GM18861 (cell line): ENCODE measurements around the gene DCC.

ENCODE experiments used
- ATAC-seq: cut with Tn5 transposase; IDR thresholded peaks from one replicate; pipeline ENCODE4 v1.9.1; 2021; ENCODE audit not compliant: unreplicated experiment

DCC gene

GRCh38 chr18:53004798-53005197 lies 664.8 kb downstream of the DCC start:
- no peak for ATAC-seq

DNA sequence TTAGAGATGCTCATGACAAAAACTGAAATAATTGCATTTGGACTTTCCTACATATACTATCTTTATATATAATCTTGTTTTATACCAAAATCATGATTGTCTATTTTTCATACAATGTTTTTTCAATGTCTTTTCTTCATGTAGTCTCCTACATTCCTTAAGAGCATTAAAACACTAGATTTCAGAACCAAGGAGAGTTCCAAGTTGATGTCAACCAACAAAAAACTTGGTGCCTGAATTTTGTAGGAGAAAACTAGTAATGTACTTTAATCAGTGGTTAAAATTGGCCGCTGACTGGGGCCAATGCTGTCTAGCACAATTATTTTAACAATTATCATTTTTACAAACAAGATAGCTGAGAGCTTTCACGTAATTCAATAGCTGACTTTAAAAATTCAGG lies 678.8 kb downstream of the DCC start:
- ATAC-seq, result no peak

DNA sequence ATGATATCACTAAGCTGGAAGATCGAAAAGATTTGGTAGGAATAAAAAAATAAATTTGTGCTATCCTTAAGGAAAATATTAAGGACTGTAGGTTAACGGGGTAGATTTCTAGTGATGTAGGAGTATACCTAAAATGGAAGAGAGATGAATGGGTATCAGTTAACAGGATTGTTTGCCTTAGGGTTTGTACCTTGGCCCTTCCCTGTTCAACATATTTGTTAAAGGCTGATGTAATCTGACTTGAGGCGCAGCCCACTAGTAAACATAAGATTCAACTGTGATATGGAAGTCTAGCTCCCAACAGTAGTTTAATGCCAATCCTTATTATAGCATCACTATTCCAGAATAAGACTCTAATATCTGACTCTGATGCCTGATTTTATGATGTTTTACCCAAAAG lies 685.2 kb downstream of the DCC start:
- ATAC-seq, result no peak

- no peak for ATAC-seq
Observed at GRCh38 chr18:53028565-53028964, 688.6 kb downstream of the DCC start.

- ATAC-seq, result no peak
Observed at GRCh38 chr18:53033128-53033527, 693.1 kb downstream of the DCC start.

- no peak for ATAC-seq
Observed at GRCh38 chr18:53038608-53039007, 698.6 kb downstream of the DCC start.

DNA sequence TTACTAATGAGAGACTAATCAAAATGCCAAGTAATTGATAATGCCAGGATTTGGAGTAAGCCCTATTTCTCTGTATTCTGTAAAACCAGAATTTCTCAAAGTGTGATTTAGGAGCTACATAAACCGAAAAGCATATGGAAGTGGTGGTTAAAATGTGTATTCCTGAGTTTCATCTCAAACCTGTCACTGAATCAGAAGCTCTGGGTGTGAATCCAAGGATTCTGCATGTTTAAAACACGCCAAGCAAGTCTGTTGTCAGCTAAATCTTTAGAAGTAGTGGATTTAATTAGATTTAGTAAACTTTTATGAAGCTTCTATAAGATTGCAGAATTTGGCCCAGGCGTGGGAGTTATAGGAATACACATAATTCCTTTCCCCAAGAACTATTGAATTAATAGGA lies 700.3 kb downstream of the DCC start:
- ATAC-seq, result no peak

- ATAC-seq, result no peak
Observed at GRCh38 chr18:53056064-53056463, 716.1 kb downstream of the DCC start.

DNA sequence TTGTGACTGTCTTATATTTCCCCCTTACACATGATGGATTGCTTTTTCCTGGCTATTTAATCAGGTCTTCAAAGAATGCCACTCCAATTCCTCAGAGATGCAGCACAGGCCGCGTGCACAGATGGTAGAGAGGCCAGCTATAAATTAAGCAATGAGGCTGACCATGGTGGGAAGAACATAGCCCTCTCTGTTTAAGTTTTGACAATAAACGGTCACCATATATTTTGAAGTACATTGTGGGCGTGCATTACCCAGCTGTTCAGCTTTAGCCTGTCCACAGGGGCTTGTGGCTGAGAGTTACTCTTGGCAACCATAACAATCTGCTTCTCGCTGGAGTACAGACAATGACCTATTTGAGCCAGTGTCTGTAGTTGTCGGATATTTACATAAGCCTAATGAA lies 730.8 kb downstream of the DCC start:
- no peak for ATAC-seq

DNA sequence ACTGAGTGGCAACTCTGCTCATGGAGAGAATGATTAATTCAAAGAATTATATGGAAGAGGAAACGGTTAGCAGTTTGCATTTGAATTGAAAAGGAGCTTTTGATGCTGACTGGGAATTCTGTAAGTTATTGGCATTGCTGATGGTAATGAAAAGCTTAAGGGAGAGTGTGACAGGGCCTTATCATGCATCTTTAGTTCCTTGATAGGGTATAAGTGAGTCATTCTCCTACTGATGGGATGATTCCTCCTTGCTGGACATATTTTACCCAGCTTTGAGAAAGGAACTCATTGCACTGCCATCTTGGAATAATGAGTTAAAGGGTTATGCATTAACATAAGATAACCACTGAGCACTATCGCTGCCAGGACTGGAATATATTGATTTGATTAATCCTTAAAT lies 740.7 kb downstream of the DCC start:
- no peak for ATAC-seq

- ATAC-seq, result no peak
Observed at GRCh38 chr18:53093636-53094035, 753.6 kb downstream of the DCC start.

DNA sequence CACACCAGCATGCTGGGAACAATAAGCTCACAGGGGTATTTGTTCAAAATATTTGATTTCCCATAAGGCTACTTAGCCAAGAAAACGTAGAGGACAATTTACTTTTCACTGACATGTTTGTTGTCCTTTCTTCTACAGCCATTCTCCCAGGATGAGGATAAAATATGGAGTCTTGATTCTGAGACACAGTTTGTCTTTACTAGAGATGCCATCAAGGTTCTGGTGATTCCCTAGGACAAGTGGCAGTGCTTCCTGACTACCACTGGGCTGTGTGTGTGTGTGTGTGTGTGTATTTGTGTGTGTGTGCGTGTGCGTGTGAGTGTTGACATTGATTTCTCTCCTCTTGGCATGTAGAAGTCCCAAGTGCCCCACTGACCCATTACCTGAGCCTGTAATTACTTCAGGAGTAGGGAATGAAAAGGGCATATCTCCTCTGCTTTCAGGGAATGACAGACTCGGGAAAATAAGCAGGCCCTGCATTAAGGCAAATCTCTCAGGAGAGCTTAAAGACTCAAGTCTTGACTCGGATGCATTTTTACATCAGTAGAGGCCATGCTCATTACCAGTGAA lies 761.6 kb downstream of the DCC start:
- no peak for ATAC-seq

DNA sequence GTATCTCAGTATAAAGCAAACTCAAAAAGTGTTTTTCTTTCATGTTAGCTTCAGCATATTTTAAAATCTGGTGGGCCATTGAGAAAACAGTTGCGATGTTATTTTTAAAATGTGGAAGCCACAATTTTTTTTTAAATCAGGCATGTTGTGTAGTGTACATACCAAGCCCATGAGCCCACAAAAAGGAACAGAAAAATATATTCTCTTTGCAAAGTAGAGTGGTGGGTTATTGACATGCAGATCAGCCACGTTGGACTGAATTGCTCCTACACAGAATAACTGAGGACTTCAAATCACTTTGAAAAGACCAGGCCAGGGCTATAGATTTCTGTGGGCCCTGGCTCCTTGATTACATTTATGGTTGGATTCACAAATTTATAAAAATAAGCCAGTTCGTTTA lies 774.4 kb downstream of the DCC start:
- ATAC-seq, result no peak

DNA sequence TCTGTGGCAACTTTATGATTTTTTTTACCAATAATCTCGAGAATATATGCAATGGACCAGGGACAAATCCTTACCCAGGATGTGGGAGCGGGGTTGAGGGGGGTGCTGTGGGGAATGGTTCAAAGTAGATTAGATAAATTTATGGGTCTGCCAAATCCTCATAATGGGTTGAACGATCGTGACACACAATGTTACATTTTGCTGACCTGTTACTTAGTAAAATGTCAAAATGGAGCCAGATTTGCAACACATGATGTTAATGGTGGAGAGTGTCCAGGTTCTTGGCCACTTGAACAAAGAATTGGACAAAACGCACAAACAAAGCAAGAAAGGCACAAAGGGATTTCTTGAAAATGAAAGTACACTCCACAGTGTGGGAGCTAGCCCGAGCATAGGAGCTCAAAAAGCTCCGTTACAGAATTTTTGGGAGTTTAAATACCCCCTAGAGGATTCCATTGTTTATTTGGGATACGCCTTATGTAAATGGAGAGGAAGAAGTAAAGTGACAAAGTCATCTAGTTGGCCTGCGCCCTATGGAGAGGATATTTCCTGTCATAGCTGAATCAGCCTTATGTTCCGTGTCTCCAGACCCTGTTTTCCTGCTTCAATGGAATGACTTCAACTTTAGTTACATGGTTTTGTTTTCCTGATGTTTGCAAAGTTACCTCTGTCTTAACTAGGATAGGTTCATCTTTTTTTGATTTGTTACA lies 776.0 kb downstream of the DCC start:
- ATAC-seq, result no peak

- ATAC-seq, result no peak
Observed at GRCh38 chr18:53117851-53118250, 777.9 kb downstream of the DCC start.

- no peak for ATAC-seq
Observed at GRCh38 chr18:53126210-53126609, 786.2 kb downstream of the DCC start.

DNA sequence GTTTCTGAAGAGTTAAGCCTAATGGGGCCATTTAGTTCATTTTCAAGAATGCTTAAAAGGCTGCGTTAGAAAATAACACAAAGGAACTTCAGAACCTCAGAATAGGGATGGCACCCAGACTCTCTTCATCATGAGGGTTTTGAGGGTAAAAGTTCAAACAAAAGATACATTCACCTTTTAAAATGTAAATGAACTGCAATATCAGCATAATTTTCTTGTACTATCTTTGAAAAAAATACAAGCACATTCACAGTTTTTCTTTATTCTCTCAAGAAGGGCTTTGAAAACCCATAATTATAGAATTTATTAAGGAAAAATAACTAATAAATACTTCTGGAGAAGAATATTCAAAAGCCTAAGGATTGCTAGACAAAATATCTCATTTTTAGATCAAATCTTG lies 791.0 kb downstream of the DCC start:
- no peak for ATAC-seq

GRCh38 chr18:53134711-53135110 lies 794.7 kb downstream of the DCC start:
- ATAC-seq, result no peak

GRCh38 chr18:53135654-53136053 lies 795.7 kb downstream of the DCC start:
- ATAC-seq, result no peak

GRCh38 chr18:53139746-53140500 lies 799.9 kb downstream of the DCC start:
- ATAC-seq, result no peak

- ATAC-seq, result no peak
Observed at GRCh38 chr18:53142005-53142404, 802.0 kb downstream of the DCC start.

DNA sequence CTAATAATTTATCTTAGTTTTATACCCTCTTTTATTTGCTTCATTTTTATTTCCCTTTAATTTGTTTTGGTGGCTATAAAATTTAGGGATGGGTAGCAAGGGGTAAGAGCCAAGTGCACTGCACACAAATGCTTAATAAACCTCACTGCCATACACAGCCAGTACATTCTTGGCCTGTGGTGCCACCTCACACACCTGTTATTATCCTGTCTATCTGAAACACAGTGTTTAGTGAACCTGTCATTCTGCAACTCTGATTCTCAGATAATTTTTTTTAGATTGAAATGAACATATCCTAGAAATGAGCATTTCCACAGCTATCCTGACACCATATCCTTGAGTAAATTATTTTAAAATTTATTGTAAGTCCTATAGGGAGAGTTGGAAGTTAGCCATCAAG lies 807.5 kb downstream of the DCC start:
- no peak for ATAC-seq
